K562 (cell line): Measurements from ENCODE around the gene ANKRD13B. TPM values are rescaled to one million over a fixed set of nuclear protein-coding genes. Genes with fewer than 3 reads are reported as not detected.

Experiments
- BMI1 ChIP-seq: fragments of 150-350 bp; IDR thresholded peaks from 2 replicates; pipeline ENCODE4 v1.6.1; 2014; ENCODE audit warnings: low read length
- C11orf30 ChIP-seq: fragments of 450-650 bp; IDR thresholded peaks from 2 replicates; pipeline ENCODE4 v1.6.1; 2016; ENCODE audit warnings: low read depth, mild to moderate bottlenecking
- CBFA2T2 ChIP-seq: fragments of 450-650 bp; conservative IDR thresholded peaks from 2 replicates; pipeline ENCODE4 v1.6.1; 2017; ENCODE audit warnings: mild to moderate bottlenecking
- CEBPB ChIP-seq: fragments of 450-650 bp; IDR thresholded peaks from 2 replicates; pipeline ENCODE4 v1.6.1; 2016; ENCODE audit warnings: missing genetic modification characterization, missing compliant biosample characterization
- CREBBP ChIP-seq: IDR thresholded peaks from one replicate; pipeline ENCODE4 v1.6.1; 2012; ENCODE audit warnings: low read depth, mild to moderate bottlenecking, control low read depth, inconsistent platforms, low read length
- CTBP1 ChIP-seq: fragments of 450-650 bp; IDR thresholded peaks from 2 replicates; pipeline ENCODE4 v1.6.1; 2016; ENCODE audit warnings: borderline replicate concordance
- MAZ ChIP-seq, 2 experiments: fragments of 450-650 bp in 1 of 2; sonication (generic) in 1 of 2; formaldehyde crosslinking; IDR thresholded peaks in 1 of 2; conservative IDR thresholded peaks in 1 of 2; 2 replicates each; pipeline versions ENCODE4 v1.4.0 to v1.5.0; 2020; ENCODE audit warnings: mild to moderate bottlenecking in 1 of 2, missing genetic modification reagents in 1 of 2
- NCOA2 ChIP-seq, 2 experiments: fragments of 450-650 bp; IDR thresholded peaks; 2 replicates each; pipeline ENCODE4 v1.6.1; 2018; ENCODE audit warnings: mild to moderate bottlenecking in 2 of 2, moderate library complexity in 1 of 2; ENCODE audit not compliant: partially characterized antibody in 2 of 2
- RNF2 ChIP-seq: sonication (generic); IDR thresholded peaks from 2 replicates; pipeline ENCODE4 v1.6.1; 2016
- YY1 ChIP-seq, 3 experiments: IDR thresholded peaks; 2 replicates each; pipeline ENCODE4 v1.6.1; 2011; ENCODE audit warnings: low read length in 2 of 3, mild to moderate bottlenecking in 2 of 3, moderate library complexity in 2 of 3, borderline replicate concordance in 1 of 3, control low read depth in 1 of 3, low read depth in 1 of 3; ENCODE audit not compliant: insufficient read depth in 3 of 3, insufficient replicate concordance in 2 of 3, control insufficient read depth in 1 of 3, insufficient read length in 1 of 3; ENCODE audit errors: extremely low read depth in 1 of 3
- ZNF785 ChIP-seq: fragments of 250-450 bp; sonication (Bioruptor Pico); IDR thresholded peaks from 2 replicates; pipeline ENCODE4 v1.4.0; 2020; ENCODE audit warnings: mild to moderate bottlenecking
- polyA plus RNA-seq, 8 experiments: library from polyadenylated mRNA; depleted of rRNA in 4 of 8; stranded (reverse) in 5 of 8; unstranded in 3 of 8; fragments of >200 nt; fragmentation: Nextera tagmentation in 2 of 8; fragmentation: Illumina TruSeq in 1 of 8; extraction: Ambion mirVana in 2 of 8; extraction: Trizol in 1 of 8; gene quantifications; 2 replicates each; pipeline versions ENCODE4 v1.2.1 to v1.2.3, GENCODE V29; 2011 to 2014; ENCODE audit warnings: inconsistent platforms in 1 of 8, missing spikeins in 1 of 8
- total RNA-seq, 7 experiments: library from RNA; depleted of rRNA in 6 of 7; stranded (reverse); fragments of >200 nt in 6 of 7; fragmentation: Illumina TruSeq in 2 of 7; extraction: Trizol in 2 of 7; gene quantifications; 2 replicates each; pipeline versions ENCODE4 v1.2.1 to v1.2.3, GENCODE V29; 2011 to 2021; ENCODE audit warnings: low replicate concordance in 1 of 7
- TF ChIP-seq, protein P1 (sequence below): fragments of 150-350 bp; IDR thresholded peaks from 2 replicates; pipeline ENCODE4 v1.6.1; 2014; ENCODE audit warnings: low read depth, mild to moderate bottlenecking, low read length, borderline replicate concordance
- TF ChIP-seq, protein P2 (sequence below): fragments of 200-800 bp; sonication (Bioruptor generic); IDR thresholded peaks from 2 replicates; pipeline ENCODE4 v1.6.1; 2017; ENCODE audit warnings: missing genetic modification characterization, missing compliant biosample characterization
- TF ChIP-seq, protein P3 (sequence below): sonication (generic); formaldehyde crosslinking; IDR thresholded peaks from 2 replicates; pipeline ENCODE4 v1.8.0; 2022; ENCODE audit warnings: mild to moderate bottlenecking, missing genetic modification reagents
- TF ChIP-seq, protein P4 (sequence below): fragments of 450-650 bp; formaldehyde crosslinking; IDR thresholded peaks from 2 replicates; pipeline ENCODE4 v1.4.0; 2022; ENCODE audit warnings: mild to moderate bottlenecking, moderate library complexity

The ANKRD13B gene
- total and polyA plus RNA-seq, 9 of the 15 experiments (the other 6 are each of a cell fraction or from before 2014, with no cell fraction given), result 0.15 to 28.1 (median 4.6) TPM

DNA sequence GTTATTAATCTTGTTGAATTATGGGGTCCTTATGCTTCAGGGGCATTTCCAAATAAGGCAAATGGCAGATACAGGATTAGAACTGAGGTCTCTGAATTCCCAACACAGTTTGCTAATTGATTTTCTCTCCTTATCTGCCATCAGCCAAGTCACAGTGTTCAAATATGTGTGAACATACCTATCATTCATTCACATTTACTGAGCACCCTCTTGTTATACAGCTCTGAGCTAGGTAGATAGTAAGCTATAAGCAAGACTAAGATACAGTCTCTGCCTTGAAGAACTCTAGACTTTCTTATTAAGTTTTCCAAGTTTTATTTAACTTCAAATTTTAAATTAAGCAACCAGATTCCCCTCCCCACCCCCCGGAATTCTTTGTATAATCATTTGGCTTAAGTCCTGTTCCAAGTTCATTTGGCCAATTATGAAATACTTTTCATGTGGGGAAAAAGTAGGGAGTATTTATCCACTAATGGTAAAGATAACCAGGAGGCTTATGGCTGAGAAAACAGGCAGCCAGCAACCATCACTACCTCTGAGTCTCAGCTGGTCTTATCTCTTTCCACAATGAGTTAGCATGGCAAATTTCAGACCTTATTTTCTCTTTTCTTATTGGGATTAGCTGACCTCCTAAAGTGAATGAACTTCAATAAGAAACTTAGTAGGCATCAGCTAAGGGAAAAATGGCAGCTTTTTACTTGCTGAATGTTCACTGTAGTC, 61.2 kb downstream of the ANKRD13B start (continued):
- TF ChIP-seq, protein P1, sequence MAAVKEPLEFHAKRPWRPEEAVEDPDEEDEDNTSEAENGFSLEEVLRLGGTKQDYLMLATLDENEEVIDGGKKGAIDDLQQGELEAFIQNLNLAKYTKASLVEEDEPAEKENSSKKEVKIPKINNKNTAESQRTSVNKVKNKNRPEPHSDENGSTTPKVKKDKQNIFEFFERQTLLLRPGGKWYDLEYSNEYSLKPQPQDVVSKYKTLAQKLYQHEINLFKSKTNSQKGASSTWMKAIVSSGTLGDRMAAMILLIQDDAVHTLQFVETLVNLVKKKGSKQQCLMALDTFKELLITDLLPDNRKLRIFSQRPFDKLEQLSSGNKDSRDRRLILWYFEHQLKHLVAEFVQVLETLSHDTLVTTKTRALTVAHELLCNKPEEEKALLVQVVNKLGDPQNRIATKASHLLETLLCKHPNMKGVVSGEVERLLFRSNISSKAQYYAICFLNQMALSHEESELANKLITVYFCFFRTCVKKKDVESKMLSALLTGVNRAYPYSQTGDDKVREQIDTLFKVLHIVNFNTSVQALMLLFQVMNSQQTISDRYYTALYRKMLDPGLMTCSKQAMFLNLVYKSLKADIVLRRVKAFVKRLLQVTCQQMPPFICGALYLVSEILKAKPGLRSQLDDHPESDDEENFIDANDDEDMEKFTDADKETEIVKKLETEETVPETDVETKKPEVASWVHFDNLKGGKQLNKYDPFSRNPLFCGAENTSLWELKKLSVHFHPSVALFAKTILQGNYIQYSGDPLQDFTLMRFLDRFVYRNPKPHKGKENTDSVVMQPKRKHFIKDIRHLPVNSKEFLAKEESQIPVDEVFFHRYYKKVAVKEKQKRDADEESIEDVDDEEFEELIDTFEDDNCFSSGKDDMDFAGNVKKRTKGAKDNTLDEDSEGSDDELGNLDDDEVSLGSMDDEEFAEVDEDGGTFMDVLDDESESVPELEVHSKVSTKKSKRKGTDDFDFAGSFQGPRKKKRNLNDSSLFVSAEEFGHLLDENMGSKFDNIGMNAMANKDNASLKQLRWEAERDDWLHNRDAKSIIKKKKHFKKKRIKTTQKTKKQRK, result no peak
- TF ChIP-seq CREBBP (no peak), NCOA2 (IDR thresholded peaks at IDR 0.05; ENCODE audit: partially characterized antibody in 2 of 2) (no peak), YY1 (IDR thresholded peaks at IDR 0.05; ENCODE audit: borderline replicate concordance in 1 of 3, control insufficient read depth in 1 of 3, extremely low read depth in 1 of 3, insufficient read depth in 3 of 3, insufficient read length in 1 of 3, insufficient replicate concordance in 2 of 3, low read depth in 1 of 3, low read length in 2 of 3) (peak in 1 of 3 experiments; percentile 42), C11orf30 (peak; percentile 77), CBFA2T2 (peak; percentile 59), CEBPB (tag) (0 out of 2 replicates have a peak, but pooled peaks have one; percentile 18), BMI1 (no peak), ZNF785 (CRISPR knock-in tag) (no peak), RNF2 (no peak), MAZ (CRISPR knock-in tag; conservative IDR thresholded peaks at IDR 0.05 in 1 of 2, IDR thresholded peaks at IDR 0.05 in 1 of 2) (no peak), CTBP1 (peak; percentile 22; the same call in 1 of the 2 replicates)
- TF ChIP-seq, protein P2, sequence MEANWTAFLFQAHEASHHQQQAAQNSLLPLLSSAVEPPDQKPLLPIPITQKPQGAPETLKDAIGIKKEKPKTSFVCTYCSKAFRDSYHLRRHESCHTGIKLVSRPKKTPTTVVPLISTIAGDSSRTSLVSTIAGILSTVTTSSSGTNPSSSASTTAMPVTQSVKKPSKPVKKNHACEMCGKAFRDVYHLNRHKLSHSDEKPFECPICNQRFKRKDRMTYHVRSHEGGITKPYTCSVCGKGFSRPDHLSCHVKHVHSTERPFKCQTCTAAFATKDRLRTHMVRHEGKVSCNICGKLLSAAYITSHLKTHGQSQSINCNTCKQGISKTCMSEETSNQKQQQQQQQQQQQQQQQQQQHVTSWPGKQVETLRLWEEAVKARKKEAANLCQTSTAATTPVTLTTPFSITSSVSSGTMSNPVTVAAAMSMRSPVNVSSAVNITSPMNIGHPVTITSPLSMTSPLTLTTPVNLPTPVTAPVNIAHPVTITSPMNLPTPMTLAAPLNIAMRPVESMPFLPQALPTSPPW (CRISPR knock-in tag), result no peak
- TF ChIP-seq, protein P3, sequence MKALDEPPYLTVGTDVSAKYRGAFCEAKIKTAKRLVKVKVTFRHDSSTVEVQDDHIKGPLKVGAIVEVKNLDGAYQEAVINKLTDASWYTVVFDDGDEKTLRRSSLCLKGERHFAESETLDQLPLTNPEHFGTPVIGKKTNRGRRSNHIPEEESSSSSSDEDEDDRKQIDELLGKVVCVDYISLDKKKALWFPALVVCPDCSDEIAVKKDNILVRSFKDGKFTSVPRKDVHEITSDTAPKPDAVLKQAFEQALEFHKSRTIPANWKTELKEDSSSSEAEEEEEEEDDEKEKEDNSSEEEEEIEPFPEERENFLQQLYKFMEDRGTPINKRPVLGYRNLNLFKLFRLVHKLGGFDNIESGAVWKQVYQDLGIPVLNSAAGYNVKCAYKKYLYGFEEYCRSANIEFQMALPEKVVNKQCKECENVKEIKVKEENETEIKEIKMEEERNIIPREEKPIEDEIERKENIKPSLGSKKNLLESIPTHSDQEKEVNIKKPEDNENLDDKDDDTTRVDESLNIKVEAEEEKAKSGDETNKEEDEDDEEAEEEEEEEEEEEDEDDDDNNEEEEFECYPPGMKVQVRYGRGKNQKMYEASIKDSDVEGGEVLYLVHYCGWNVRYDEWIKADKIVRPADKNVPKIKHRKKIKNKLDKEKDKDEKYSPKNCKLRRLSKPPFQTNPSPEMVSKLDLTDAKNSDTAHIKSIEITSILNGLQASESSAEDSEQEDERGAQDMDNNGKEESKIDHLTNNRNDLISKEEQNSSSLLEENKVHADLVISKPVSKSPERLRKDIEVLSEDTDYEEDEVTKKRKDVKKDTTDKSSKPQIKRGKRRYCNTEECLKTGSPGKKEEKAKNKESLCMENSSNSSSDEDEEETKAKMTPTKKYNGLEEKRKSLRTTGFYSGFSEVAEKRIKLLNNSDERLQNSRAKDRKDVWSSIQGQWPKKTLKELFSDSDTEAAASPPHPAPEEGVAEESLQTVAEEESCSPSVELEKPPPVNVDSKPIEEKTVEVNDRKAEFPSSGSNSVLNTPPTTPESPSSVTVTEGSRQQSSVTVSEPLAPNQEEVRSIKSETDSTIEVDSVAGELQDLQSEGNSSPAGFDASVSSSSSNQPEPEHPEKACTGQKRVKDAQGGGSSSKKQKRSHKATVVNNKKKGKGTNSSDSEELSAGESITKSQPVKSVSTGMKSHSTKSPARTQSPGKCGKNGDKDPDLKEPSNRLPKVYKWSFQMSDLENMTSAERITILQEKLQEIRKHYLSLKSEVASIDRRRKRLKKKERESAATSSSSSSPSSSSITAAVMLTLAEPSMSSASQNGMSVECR (CRISPR knock-in tag), result no peak
- TF ChIP-seq, protein P4, sequence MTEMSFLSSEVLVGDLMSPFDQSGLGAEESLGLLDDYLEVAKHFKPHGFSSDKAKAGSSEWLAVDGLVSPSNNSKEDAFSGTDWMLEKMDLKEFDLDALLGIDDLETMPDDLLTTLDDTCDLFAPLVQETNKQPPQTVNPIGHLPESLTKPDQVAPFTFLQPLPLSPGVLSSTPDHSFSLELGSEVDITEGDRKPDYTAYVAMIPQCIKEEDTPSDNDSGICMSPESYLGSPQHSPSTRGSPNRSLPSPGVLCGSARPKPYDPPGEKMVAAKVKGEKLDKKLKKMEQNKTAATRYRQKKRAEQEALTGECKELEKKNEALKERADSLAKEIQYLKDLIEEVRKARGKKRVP (CRISPR knock-in tag), result no peak
